NOMO-1 treated with DMSO at 0.1 percent for 48 hours (cell line): ENCODE results near the gene AEBP1.

Source experiments
- DNase-seq: peaks from one replicate; lab custom pipeline; 2025; ENCODE audit not compliant: unreplicated experiment; lab: John Stamatoyannopoulos, UW

AEBP1 gene

DNA sequence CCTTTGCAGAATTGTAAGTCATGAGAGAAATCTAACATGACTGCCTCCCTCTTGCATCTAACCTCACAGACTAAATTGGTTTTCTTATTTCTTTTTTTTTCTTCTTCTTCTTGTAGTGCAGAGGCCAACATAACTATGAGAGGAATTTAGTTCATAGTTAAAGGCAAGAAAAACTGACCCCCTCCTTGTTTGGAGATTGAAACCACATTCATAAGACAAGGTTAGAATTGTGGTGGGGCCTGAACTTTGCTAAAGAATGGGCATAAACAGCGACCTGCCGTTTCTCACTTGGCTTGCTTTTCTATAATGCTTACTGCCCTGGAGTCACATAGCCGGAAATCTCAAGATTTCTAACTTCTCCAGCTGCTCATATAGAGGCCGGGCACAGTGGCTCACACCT is 19.4 kb upstream of the AEBP1 start:
- DNase-seq, result no peak

DNA sequence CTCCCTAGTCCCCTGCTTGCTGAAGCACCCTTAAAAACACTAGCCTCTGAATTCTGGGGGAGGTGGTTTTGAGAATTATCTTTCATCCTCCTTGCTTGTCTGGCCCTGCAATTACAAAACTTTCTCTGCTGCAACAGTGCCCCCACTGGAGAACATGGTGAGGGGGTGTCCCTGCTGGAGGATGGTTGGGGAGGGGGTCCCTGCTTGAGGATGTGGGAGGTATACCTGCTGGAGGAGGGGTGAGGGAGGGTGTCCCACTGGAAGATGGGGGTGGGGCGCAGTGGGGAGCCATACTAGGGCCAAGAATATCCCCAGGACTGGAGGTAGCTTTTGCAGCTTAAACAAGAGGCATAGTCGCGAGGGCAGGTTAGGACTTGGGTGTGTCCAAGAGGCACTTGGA is 18.6 kb upstream of the AEBP1 start:
- no peak for DNase-seq

DNA sequence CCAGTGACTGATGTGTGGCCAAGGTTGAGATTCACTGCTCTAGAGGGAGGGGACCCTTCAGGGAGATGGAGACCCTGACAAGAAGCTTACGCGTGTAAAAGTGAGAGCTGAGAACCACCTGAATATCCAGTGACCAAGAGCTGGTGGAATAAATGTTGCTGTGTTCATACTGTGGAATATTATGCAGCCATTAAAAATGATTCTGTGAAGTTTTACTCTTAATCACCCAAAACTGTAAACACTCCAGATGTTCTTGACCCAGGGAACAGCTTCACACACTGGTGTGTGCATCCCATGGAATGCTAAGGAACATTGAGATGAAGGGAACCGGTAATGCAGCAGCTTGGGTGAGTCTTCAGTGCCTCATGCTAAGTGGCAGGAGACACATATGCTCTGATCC is 17.5 kb upstream of the AEBP1 start:
- no peak for DNase-seq

DNA sequence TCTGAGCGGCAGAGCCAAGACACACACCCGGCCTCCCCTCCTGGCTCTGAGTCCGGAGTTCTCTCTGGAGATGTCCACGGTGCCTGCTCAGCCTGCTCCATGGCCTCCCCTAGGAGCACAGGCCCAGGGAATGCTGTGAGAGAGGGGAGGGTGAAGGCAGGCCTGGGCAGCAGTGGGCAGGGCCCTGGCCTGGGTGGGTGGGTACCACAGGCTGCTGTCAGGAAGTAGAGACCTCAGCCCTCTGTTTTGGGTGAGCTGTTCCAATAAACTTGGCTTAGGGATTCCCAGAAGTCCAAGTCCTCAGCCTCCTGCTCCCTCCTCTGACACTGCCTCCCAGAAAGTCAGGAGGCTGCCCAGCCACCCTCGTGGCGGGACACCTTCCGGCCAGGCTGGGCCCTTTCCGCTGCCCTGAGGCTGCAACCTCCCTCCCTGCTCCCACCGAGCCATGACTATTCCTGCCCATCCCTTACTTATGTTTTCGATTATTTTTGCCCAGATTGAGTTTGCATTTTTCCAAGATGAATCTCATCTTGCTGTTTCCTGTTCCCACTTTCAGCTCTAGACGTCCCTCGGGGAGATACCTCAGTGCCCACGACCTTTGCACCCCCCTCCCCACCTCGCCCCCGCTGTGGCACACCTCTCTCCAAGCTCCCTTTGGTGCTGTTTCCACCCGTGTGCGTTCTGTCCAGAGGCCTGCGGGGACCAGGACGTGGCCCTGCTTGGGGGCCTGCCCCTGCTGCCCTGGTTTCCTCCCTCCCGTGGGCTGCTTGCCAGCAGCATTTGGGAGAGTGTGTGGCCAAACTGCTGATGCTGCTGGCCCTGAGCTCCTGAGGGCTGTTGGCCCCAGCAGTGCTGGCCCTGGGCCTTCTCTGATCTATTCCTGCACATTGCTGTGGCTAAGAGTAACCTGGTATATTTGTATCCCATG is 16.0 kb upstream of the AEBP1 start:
- DNase-seq, result no peak

DNA sequence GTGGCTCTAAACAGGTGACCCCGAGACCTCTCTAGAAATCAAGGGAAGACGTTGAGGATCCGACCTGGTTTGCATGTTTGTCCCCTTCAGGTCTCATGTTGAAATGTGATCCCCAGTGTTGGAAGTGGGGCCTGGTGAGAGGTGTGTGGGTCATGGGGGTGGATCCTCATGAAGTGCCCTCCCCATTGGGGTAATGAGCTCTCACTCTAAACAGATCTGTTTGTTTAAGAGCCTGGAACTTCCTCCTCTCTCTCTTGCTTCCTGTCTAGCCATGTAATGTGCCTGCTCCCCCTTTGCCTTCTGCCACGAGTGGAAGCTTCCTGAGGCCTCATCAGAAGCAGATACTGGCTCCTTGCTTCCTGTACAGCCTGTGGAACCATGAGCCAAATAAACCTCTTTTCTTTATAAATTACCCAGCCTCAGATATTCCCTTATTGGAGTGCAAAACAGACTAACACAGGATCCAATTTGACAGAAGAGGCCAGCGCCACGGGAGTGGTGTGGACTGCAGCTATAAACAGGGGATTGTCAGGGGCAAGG is 11.0 kb upstream of the AEBP1 start:
- no peak for DNase-seq

DNA sequence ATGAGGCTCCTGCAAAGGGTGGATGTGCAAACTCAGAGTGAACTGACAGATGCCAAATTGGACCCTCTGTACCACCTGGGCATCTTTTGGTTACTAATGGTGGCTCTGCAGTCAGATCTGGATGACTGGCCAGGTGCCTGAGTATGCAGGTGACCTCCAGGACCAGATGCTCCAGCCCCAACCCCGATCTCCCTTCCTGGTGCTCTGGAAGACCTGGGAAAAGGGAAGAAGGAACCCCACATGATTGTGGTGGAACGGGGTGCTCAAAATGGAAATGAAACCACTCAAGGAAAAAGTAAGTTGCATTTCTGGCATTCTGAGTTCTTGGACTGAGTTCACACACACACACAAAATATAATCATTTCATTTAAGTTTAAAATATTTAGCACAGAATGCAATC is 9.8 kb upstream of the AEBP1 start:
- no peak for DNase-seq

DNA sequence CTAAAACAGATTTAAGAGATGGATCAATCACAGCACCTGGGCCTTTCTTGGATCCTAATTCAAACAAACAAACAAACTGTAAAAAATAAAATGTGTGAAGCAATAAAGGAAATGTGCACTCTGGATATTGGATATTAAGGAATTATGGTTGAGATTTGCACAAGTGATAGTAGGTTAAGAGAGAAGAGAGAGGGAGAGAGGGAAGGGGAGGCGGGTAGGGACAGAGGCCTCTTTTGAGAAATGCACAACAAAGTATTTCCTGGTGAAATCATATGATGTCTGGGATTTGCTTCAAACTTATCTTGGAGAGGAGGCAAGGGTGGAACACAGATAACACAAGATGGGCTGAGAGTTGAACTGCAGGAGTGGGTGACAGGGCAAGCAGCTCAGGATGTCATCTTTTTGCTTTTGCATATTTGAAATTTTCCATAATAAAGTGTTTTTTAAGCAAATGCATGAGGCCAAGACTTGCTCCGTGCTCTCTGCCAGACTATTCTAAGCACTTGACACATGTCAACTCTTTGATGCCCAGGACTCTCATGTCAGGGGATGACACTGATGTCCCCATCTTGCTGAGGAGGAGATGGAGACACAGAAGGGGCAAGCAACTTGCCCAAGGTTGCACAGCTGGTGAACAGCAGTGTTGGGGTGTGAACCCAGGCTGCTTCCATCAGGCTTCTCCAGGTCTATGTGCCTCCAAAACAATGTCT is 9.1 kb upstream of the AEBP1 start:
- no peak for DNase-seq

DNA sequence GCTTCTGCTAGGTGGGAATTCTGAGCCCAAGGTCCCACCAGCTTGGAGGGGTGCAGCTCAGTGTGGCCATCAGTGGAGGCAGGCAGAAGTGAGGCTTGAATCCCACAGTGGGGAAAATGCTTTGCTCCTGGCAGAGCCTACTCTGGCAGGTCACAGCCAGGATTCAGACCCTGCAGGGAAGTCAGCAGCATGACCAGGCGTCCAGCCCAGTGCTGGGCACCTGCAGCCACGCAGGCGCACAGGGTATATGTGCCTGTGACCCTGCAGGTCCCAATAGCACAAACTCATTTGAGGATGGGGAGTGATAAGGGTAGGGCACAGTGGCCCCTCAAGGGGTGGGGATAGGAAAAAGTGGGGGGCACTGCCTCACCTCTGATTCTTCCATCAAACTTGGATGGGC is 8.4 kb upstream of the AEBP1 start:
- no peak for DNase-seq

DNA sequence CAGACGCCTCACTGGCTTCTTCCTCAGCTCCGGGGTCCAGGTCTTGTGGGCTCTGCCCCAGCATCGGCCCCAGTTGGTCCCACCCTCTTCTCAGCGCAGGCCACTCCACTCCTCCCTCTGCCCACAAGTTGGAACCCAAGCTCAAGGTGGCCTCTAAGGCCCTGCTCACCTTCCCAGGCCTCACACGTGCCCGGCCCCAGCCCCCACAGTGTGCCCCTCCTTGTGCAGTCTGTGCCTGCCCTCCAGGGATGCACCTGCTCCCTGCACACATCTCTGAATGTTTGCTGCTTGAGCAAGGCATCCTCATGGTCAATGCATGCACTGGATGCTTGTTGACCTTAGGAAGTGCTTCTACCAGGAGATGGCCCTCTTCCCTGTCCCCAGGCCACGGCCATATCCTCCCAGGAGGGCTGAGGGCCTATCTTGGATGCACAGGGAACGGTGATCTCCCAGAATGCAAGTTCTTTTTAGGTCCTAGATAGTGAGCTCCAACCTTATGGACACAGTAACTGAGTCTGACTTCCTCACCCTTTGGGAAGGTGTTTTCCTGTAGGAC is 7.7 kb upstream of the AEBP1 start:
- no peak for DNase-seq

DNA sequence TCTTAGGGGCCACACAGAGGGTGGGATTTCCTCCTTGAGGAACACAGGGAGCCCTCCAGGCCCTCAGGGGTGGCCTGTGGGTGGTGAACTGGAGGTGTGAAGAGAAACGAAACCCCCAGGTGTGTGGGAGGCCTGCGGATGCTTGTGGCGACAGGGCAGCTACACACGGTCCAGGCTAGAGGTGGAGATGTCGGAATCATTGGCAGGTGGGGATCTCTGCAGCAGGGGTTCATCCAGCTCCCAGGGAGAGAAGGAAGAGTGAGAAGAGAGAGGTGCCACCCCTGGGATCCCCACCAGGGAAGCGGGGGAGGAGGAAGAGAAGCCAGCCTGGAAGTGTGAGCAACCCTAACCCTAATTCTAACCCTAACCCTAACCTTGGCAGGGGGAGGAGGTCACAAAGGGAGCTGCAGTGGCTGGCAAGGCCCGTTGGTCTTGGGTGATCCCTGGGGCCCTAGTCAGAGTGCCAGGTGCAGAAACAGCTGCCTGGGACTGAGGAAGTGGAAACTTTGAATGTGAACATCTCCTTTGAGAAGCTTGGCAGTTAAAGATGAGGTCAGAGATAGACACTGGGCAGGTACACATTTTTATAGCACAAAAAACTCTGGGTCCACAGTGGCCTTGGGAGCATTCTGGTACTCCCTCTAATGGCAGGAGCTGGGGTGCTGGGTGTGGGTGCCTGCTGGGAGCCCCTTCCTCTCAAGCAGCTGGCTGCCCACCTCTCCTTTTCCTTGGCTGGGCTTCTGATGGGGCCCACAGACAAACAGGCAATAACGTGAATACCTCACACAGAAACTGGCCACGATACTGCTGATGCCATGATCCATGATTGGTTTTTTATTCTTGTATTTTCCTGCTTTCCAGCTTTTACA is 6.8 kb upstream of the AEBP1 start:
- peak; percentile 28 for DNase-seq

DNA sequence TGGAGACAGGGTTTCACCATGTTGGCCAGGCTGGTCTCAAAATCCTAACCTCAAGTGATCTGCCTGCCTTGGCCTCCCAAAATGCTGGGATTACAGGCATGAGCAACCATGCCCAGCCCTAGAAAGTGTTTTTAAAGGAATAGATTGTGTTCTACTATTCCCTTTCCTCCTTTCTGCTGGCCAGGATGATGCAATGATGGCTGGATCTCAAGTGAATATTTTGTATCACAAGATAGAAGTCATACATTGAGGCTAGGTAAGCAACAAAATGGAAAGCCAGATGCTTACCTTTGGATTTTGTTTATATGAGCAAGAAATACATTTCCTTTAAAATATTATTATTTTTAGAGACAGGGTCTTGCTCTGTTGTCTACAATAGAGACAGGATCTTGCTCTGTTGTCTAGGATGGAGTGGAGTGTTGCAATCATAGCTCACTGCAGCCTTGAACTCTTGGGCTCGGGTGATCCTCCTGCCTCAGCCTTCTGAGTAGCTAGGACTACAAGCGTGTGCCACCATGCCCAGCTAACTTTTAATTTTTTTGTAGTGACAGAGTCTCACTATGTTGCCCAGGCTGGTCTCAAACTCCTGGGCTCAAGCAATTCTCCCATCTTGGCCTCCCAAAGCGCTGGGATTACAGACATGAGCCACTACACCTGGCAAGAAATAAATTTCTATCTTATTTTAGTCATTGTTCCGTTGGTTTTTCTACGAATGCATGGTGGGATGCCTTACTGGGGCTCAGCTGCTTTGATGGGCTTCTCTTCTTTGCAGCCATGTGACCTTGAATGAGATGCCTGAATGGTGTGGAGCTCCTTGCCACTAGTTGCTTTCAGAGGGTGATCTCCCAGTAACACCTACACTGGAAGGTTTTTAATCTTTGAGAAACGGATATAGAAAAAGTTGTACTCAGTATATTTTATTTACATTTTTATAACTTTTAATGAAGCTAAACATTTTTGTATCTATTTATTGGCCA is 5.8 kb upstream of the AEBP1 start:
- no peak for DNase-seq

DNA sequence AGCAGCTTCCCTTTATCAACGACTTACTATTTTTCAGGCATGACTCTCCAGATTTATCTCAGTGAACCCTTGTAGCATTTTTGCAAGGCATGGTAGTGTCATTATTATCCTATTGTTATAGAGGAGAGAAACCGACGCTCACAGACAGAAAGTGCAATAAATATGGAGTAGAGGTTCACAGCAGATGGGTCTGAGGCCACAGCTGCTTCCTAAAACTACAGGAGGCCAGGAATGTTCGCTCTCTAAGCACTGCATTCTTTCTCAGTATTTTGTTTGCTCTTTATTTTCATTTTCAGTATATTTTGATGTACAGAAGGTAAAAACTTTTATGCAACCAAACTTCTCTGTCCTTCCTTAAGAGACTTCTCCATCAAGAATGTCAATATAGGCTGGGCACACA is 4.5 kb upstream of the AEBP1 start:
- DNase-seq, result no peak

DNA sequence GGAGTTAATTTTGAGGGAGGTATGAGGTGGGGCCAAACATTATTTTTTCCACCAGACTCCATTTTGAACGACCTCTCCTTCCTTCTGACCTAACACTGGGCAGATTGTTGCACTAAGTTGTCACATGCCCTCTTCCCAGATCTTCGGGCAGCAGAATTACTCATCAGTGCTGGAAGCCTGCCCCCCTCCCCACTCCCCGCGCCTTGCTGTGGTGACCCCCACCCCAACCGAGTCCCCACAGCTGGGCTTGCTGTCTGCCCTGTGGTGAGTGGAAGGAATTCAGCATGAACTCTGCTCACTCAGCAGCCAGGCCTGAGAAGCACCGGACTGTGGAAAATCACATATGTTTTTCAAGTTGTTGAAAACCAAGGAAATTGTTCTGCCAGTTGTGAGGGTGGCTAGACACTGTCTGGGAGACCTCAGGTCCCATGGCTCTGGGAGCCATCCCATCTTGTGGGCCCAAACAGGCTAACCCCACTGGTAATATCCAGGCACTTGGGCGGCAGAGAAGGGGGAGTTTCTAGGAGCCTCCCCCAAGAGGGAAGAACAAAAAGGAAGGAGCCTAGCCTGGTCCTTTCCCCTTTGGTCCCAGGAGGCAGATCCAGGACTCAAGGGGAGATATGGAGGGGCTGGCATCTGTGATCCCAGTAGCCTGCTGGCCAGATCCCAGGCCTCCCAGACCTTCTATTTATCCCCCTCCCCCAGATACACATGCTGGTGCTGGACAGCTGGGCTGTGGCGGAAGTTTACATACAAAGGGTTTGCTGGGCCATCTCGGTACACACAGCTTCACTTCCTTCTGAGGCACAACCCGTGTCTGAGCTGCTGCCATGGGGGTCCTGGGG is 3.5 kb upstream of the AEBP1 start:
- no peak for DNase-seq

DNA sequence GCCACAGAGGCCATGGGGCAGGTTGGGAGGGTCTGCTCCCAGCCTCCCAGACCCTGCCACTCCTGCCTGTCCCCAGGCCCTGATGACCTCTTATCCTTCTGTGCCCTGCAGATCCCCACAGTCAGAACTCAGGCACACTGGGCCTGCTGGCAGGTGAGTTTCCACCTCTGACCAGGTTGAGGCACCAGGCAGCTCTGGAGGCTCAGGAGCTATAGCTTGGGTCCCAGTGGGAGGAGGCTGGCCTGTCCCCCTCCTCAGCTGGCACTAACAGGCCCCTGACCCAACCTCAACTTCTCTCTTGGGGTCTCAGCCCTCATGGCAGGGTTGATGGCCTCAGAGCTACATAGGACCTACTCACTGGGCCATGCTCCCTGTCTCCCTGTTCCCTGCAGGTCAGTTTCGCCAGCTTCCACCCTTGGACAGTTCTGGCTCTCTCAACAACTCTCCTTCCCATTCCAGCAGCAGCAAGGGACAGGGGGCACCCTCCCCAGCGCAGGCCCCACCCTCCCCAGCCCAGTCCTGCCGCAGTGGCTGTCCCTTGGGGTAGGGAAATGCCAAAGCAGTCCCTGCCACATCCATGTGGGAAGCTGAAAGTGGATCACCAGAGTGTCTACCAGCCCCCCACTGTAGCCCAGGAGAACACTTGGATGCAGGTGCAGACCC is 2.7 kb upstream of the AEBP1 start:
- no peak for DNase-seq

DNA sequence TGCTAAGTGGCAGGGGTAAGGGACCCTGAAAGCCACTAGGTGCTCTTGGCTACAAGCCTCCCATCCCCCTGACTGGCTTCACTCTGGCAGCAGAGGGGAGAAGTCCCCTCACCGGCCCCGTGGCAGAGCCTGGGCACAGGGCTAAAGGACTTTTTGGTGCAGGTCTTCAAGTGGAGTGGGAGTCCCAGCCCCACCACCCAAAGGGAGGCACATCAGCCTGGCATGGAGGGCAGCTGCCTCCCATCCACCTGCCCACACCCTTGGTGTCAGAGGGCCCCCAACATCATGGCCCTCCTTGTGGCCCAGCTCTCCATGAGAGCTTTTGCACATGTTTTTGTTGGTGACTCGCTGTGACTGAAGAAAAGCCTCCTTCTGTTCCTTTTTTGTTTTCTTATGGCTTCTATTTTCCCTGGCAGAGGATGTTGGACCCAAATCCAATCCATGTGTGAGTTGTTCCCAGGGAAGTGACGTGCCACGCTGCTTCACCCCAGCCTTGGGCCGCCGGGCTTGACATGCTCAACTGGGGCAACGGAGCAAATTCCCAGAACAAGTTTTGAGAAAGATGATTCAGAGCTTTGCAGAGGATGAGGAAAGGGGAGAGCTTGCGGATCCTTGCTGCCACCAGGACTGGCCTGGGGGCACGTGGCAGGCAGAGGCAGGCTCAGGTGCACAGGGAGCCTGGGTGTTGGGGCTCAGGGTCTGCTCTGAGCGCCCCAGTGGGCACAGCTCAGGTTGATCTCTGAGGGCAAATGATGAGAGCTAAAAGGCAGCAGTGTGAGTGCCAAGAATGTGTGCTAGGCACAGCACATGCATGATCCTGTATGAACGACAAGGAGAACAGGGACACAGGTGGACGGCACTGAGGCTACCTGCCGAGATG is 1.9 kb upstream of the AEBP1 start:
- DNase-seq, result no peak

DNA sequence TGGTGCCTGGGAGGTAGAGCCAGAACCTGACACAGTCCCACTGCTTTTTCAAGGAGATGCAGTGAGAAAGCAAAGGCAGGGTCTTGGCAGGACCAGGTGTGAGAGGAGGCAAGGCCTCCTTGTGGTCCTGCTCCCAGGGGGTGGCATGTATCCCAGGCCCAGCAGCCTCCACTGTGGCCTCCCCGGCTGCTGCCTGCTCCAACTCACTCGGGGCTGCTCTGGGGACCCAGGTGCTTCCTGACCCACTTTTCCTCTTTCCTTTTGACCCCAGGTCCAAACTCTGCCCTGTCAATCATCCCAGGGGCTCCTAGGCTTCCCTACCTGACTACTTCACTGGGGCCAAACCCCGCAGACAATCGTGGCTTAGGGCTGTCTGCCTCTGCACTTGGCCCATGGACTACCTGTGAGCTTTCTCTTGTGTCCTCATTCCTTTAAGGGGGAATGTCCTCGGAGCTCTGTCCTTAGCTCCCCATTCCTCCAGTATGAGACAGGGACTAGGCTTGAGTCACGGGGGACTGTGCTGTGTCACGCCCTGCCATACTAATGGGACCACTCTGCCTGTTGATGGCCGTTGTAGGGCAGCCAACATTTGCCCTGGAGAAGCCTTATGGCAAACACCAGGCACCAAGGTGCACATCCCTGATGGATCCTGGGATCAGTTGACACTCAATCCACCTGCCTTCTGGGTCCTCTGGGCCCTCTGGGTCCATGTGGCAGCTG is 1.1 kb upstream of the AEBP1 start:
- no peak for DNase-seq

DNA sequence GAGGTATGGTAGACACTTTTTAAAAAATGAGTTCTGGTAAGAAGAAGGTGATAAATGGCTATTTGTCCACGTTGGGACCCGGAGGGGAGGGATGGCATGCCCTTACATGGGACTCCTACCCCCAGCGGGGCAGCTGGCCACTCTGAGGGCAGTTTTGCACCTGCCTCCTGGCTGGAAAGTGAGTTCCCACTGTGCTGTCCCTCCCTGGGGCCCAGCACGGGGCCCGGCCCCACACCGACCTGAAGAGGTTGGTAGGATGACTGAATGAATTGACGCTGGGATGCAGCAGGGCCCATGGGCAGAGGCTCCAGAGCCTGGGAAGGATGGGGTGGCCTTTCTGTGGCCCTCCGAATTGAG is 601 bp upstream of the AEBP1 start:
- DNase-seq, result no peak
